ENCODE results near the gene METTL16. TPM values are rescaled to one million over a fixed set of nuclear protein-coding genes. Genes with fewer than 3 reads are reported as not detected.

Gene METTL16
- total RNA-seq, 1 experiment from 2014 or later = 37.6 TPM

GRCh38 chr17:2415081-2415480 lies 96.6 kb downstream of the METTL16 start:
- no peak for TF ChIP-seq CEBPB (IDR thresholded peaks at IDR 0.05; ENCODE audit: low read depth)
- no peak for TF ChIP-seq SRF (IDR thresholded peaks at IDR 0.05; ENCODE audit: low read depth)
- no peak for TF ChIP-seq POLR2A (IDR thresholded peaks at IDR 0.05; ENCODE audit: borderline replicate concordance, extremely low read depth, insufficient read depth, insufficient read length)
- no peak for TF ChIP-seq ATF3 (IDR thresholded peaks at IDR 0.05)
- TF ChIP-seq SIN3A (IDR thresholded peaks at IDR 0.05; ENCODE audit: low read depth) = no peak
- TF ChIP-seq EZH2phosphoT487 (IDR thresholded peaks at IDR 0.05; ENCODE audit: borderline replicate concordance) = no peak
- no peak for TF ChIP-seq SP1 (IDR thresholded peaks at IDR 0.05; ENCODE audit: low read depth)
- no peak for TF ChIP-seq FOSL1 (IDR thresholded peaks at IDR 0.05; ENCODE audit: low read depth)
- no peak for TF ChIP-seq POLR2AphosphoS5 (IDR thresholded peaks at IDR 0.05; ENCODE audit: low read depth, low read length)
- TF ChIP-seq YY1 (IDR thresholded peaks at IDR 0.05; ENCODE audit: extremely low read depth, insufficient replicate concordance, low read depth, low read length) = no peak
- TF ChIP-seq, protein P1, sequence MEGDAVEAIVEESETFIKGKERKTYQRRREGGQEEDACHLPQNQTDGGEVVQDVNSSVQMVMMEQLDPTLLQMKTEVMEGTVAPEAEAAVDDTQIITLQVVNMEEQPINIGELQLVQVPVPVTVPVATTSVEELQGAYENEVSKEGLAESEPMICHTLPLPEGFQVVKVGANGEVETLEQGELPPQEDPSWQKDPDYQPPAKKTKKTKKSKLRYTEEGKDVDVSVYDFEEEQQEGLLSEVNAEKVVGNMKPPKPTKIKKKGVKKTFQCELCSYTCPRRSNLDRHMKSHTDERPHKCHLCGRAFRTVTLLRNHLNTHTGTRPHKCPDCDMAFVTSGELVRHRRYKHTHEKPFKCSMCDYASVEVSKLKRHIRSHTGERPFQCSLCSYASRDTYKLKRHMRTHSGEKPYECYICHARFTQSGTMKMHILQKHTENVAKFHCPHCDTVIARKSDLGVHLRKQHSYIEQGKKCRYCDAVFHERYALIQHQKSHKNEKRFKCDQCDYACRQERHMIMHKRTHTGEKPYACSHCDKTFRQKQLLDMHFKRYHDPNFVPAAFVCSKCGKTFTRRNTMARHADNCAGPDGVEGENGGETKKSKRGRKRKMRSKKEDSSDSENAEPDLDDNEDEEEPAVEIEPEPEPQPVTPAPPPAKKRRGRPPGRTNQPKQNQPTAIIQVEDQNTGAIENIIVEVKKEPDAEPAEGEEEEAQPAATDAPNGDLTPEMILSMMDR (IDR thresholded peaks at IDR 0.05 in 2 of 3, conservative IDR thresholded peaks at IDR 0.05 in 1 of 3; ENCODE audit: borderline replicate concordance in 1 of 3, insufficient read depth in 1 of 3, low read depth in 2 of 3, low read length in 2 of 3) = no peak
- TF ChIP-seq ZFX (IDR thresholded peaks at IDR 0.05) = no peak
- no peak for TF ChIP-seq CBX3 (IDR thresholded peaks at IDR 0.05; ENCODE audit: low read depth)
- no peak for TF ChIP-seq ELF1 (IDR thresholded peaks at IDR 0.05; ENCODE audit: borderline replicate concordance, low read depth)
- no peak for TF ChIP-seq EGR1 (IDR thresholded peaks at IDR 0.05; ENCODE audit: low read depth)
- no peak for TF ChIP-seq TCF7L2 (IDR thresholded peaks at IDR 0.05; ENCODE audit: borderline replicate concordance, extremely low read depth, insufficient read depth, insufficient read length)
- no peak for TF ChIP-seq ZNF274 (IDR thresholded peaks at IDR 0.05; ENCODE audit: low read depth, low read length)
- no peak for TF ChIP-seq JUND (IDR thresholded peaks at IDR 0.05)
- no peak for TF ChIP-seq EZH2 (IDR thresholded peaks at IDR 0.05)
- ChIA-PET RAD21 (ENCODE audit: low non-redundant PET in 1 of 2, low total read pairs in 2 of 2, uncharacterized antibody in 2 of 2, unreplicated experiment in 2 of 2) (interaction anchor here (0.6 to 3.1 kb wide), 3 partner anchors 32 to 96 kb away, joined by 3 to 40 read pairs (median 33); partner anchors contain the start of gene METTL16 (in 1 of the 2)), POLR2A (interaction anchor here (1.0 to 2.2 kb wide), 4 partner anchors 8 to 32 kb away, joined by 3 to 18 read pairs (median 10); no protein-coding TSS in a partner anchor), CTCF (interaction anchor here (1.3 to 6.0 kb wide), 9 partner anchors 8 to 506 kb away, joined by 3 to 351 read pairs (median 12); partner anchors contain the start of genes MNT and TSR1)
- Histone ChIP-seq H3K4me1 (ENCODE audit: control insufficient read depth in 1 of 2, insufficient read depth in 2 of 2, low read length in 2 of 2) (peaks cover 0 to 13% of the 10 kb centered on the region in 2 experiments; a peak in 2 of 4 replicates), H3K79me2 (ENCODE audit: insufficient read depth, low read length) (no peaks in the 10 kb centered on the region), H3K9me2 (ENCODE audit: insufficient read depth) (no peaks in the 10 kb centered on the region), H4K20me1 (ENCODE audit: insufficient read depth) (no peaks in the 10 kb centered on the region), H3K4me2 (ENCODE audit: low read length) (no peak overlapping the region), H3K27ac (ENCODE audit: low read depth, low read length) (no peak overlapping the region), H2AFZ (ENCODE audit: low read depth, low read length, poor library complexity, severe bottlenecking) (no peak overlapping the region), H3K27me3 (ENCODE audit: insufficient read depth, low read length) (no peaks in the 10 kb centered on the region), H3K9me3 (ENCODE audit: control insufficient read depth in 1 of 2, insufficient read depth in 1 of 2, low read depth in 1 of 2, low read length in 2 of 2) (no peaks in the 10 kb centered on the region), H3K36me3 (ENCODE audit: control insufficient read depth in 1 of 2, insufficient read depth in 2 of 2, low read length in 2 of 2) (peaks cover 4 to 11% of the 10 kb centered on the region in 2 experiments; a peak in 2 of 4 replicates), H3K9ac (ENCODE audit: low read length) (no peak overlapping the region), H3K4me3 (replicated peaks in 1 of 2; ENCODE audit: low read depth in 1 of 2, low read length in 2 of 2) (no peak overlapping the region)
- ATAC-seq = no peak
- intact Hi-C loops (cut with micrococcal nuclease) = no loop called here
- no peak for DNase-seq (ENCODE audit: low read depth, low spot score)
- no TSS peak for BruUV-seq (replicated peaks)

Measured in HCT116 (cell line).